Stimulated activated CD8-positive, alpha-beta memory T cell treated with anti-CD3 and anti-CD28 coated beads, Interleukin-12 subunit alpha, Interleukin-12 subunit beta, amount 100 ng/mL, for 24 hours (primary cell): Measurements from ENCODE around the gene CARMIL1.

ENCODE experiments used
- DNase-seq: peaks from one replicate; pipeline ENCODE4 v3.0.0-alpha.2; 2020; ENCODE audit errors: extremely low read depth

CARMIL1 gene

DNA sequence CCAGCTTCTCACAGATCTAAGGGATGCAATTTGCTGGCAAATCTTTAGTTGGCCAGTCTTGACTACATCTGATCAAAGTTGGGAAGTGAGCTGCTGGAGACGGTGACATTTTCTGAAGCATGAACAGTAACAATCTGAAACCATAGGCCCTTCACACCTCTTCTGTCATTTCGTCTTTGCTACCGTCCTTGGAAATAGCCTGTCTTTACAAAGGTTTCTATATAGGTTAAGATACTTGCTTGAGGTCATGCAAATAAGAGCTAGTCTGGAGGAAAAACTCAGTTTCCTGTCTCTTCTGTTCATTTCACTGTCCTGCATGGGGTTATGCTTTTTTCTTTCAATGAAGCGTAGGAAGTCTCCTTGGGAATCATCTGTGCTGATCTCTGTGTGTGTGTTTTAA is 55.6 kb downstream of the CARMIL1 start:
- DNase-seq = no peak

- no peak for DNase-seq
These were observed 57.8 kb downstream of the CARMIL1 start for GRCh38 chr6:25336996-25337395.

GRCh38 chr6:25337431-25337830 is 58.3 kb downstream of the CARMIL1 start:
- no peak for DNase-seq

- no peak for DNase-seq
These were observed 61.4 kb downstream of the CARMIL1 start for GRCh38 chr6:25340431-25341202.

DNA sequence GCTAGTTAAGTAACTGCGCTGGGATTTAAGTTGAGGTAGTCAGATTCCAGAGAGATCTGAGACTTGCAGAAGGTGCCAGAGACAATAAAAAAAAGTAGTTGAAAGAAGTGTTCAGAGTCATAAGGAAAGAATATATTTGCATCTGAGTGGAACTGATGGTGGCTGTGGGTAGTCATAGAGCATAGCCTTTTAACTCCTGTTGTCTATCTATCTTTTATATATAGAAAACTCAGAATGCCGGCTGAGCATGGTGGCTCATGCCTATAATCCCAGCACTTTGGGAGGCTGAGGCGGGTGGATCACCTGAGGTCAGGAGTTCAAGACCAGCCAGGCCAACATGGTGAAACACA is 62.0 kb downstream of the CARMIL1 start:
- no peak for DNase-seq

DNA sequence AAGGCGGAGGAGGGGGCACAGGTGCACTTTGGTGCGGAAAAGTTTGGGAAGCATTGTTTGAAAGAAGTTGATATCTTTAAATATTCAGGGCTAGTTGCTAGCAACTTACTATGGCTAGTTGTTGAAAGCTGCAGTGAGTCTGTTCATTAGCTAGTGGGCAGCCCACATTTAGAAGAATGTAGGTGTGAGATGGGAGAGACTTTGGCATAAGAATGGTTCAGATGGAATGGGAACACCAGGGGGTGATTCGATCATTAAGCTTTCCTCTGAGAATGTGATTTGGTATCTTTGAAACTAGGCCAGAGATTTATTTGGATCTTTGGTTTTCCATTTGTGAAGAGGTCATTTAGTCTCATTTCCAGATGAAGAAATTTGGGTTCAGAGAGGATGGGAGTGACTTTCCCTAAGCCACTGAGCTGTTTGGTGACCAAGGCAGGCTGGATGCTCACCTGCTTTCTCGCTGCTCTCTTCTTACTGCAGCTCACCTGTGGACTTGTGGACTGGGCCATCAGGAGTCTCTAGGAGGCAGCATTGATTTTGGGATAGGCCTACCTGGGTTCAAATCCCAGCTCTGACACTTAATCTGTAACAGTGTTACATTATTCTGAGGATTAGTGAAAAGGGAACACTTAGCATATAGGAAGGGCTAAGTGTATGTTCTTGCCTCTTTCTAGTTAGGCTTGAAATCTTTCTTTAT is 62.9 kb downstream of the CARMIL1 start:
- DNase-seq = no peak

GRCh38 chr6:25342802-25343201 is 63.6 kb downstream of the CARMIL1 start:
- DNase-seq = no peak

DNA sequence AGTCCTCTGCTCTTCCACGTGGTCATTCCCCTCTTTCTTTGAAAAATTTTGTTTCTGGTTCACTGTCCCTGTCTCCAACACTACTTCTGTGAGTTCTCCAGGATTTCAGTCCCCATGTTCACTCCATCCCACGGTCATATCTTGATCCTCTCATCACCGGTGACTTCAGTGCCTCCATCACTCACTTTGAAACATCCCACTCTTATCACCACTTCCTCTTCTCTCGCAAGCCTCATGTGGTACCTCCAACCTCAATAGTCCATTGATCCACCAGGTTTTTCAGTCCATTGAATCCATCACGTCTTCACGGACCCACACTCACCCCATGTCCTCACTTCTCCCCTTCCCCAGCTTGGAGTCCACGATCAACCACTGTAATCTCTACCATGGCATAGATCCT is 64.8 kb downstream of the CARMIL1 start:
- no peak for DNase-seq

DNA sequence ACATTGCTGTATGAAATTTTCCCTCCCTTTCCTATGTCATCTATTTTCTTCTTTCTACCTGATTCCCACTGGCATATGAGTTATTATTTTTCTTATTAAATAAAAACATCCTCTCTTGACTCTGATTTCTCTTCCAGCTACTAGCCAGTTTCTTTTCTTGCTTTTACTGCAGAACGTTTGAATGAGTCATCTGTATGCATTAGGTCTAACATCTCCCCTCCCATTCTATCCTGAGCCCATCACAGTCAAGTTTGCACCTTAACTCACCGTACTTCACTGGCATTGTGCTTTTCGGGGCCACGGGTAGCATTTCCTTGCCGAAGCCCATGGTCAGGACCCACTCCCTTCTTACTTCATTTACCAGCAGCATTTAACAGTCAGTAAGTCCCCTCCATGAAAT is 65.7 kb downstream of the CARMIL1 start:
- DNase-seq = no peak

GRCh38 chr6:25346064-25346463 is 66.9 kb downstream of the CARMIL1 start:
- no peak for DNase-seq

DNA sequence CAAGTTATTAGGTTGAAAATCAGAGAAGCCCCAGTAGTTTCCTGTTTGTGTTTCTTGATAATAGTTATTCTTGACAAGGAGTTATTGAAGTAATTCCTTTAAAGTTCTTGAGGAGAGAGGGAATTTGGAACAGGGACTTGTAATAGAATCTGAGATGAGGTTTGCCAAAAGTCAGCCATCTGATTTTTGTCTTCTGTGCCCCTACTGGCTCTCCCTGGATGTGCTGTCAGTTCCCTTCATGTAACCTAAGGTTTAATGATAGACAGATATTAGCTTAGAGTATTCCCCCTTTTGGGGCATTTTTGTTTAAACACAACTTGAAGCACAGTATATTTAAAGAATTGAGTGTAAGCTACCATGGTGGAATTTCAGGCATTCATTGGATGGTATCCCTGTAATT is 71.4 kb downstream of the CARMIL1 start:
- no peak for DNase-seq

DNA sequence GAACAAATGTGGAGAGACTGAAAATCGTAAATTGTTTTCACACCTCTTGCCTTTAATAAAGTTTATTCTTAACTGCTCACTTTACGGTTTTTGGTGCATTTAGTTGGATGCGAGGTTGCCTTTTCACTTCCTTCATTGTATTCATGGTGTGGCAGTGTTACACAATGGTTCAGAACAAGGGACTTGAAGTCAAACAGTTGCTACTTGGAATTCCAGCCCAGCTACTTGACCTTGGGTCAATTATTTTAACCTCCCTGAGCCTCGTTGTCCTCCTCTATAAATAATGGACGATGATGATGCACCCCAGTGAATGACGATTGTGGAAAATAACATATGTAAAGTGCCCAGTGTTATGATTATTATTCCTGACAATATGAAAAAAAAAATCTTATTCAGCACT is 72.3 kb downstream of the CARMIL1 start:
- DNase-seq = no peak

GRCh38 chr6:25352285-25352684 is 73.1 kb downstream of the CARMIL1 start:
- no peak for DNase-seq

- no peak for DNase-seq
These were observed 75.1 kb downstream of the CARMIL1 start for GRCh38 chr6:25354078-25354932.

DNA sequence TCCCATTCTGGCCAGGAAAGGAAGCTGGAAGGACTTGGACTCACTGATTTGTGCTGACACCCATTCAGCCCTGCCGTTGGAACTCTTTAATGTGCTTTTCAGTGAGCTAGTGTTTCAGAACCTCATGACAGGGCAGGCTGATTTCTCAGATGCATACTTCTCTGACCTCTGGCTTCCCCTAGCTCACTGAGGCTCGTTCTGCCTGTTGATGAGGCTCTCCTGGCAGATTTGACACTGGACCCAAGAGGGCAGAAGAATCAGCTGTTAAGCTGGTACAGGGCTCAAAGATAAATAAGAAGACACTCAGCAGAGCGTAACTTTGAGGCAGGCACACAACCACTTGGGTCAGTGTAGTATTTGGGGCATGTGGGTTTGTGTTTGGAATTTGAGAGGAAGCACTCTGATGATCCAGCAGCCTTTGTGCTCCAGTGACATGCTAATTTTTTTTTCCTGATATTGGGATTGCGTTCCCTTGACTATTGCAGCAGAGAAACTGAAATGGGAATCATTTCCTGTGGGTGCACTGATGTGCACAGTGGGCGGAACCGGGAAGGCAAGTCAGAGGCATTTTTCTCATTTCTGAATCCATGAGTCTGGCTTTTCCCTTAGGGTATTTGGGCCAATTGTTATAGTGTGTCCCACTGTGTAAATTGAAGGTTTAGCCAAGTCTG is 80.2 kb downstream of the CARMIL1 start:
- DNase-seq = no peak

GRCh38 chr6:25359891-25360290 is 80.7 kb downstream of the CARMIL1 start:
- DNase-seq = no peak

DNA sequence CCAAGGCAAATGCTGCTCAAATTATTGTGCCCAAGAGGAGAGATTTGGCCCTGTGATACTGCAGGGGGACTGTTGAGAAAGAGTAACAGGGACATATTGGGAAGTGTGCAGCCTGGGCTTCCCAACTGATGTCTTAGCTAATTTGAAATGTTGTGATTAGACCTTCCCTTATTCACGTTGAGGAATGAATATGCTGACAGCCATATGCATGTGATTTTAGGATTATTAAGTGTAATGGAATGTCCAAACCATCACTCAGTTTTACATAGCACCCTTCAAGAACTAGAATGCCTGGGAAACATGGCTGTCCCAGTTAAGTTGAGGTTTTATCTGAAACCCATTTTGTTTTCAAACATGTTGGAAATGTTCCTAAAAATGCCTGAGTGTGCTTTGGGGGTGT is 81.4 kb downstream of the CARMIL1 start:
- no peak for DNase-seq

DNA sequence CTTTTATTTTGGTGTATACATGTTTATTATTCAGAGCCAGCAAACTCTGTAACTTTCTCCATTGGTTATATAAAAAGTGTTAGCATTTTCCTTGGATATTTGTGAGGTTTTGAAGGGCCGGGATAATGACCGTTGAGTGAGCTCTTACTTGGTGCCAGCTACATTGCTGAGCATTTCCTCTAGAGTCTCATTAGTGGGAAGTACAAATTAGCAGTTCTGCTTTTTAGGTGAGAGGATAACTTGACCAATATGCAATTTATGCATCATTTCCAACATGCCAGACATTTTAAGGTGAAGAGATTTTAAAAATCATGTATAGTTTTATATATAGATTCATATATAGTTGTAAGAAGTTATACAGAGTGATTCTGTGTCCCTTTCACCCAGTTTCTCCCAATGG is 84.3 kb downstream of the CARMIL1 start:
- DNase-seq = no peak

GRCh38 chr6:25365154-25365553 is 86.0 kb downstream of the CARMIL1 start:
- DNase-seq = no peak

DNA sequence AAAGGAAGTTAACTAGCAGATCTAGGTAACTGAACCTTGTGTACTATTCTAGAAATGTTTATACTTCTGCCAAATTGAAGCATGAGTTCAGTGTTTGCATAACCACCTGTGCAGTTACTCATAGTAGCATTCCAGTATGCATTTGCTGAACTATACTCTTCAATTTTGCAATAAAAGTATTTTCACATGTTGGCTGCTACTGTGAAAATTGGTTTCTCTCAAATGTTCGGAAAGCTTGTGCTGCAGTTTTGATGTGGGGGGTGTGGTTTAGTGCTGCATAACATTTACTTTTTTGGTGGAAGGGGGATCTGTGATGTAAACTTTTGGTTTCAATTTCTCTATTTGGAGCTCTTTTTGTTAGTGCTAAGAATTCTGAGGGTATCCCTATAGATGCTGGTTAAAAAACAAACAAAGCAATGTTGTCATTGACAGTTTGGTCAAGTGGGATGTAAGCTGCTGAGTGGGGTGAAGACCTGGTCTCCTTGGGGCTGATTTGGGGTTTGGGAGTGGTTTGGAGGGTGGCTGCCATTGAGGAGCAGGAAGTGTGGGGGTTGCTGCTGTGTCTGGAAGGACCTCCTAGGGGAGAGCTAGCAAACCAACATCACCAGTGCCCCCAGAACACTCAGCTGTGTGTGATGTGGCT is 87.8 kb downstream of the CARMIL1 start:
- no peak for DNase-seq

- no peak for DNase-seq
These were observed 89.9 kb downstream of the CARMIL1 start for GRCh38 chr6:25369036-25369432.
